Stomach (tissue), 9 donors: Measurements from ENCODE around the gene TGOLN2. TPM values are rescaled to one million over a fixed set of nuclear protein-coding genes. Genes with fewer than 3 reads are reported as not detected.
A peak's percentile ranks its signal among the peaks of the same experiment; 100 is the strongest.

ENCODE experiments used
- DNase-seq, 2 donors: peaks; one replicate each; pipeline versions ENCODE4 v3.0.0 to v3.0.0-alpha.2; 2013 to 2019
- H3K27ac ChIP-seq, 5 donors: fragments of 200-600 bp in 4 of 5; sonication (generic) in 4 of 5; one replicate each; pipeline ENCODE4 v1.5.1; 2013 to 2019; ENCODE audit warnings: mild to moderate bottlenecking in 1 of 5, moderate library complexity in 1 of 5
- H3K27me3 ChIP-seq, 3 donors: fragments of 200-600 bp; sonication (generic); one replicate each; pipeline ENCODE4 v1.5.1; 2017 to 2019; ENCODE audit warnings: mixed run types in 1 of 3
- H3K36me3 ChIP-seq, 4 donors: fragments of 200-600 bp; sonication (generic); 1 replicate in 3 of 4; 2 replicates in 1 of 4; pipeline ENCODE4 v1.5.1; 2016 to 2019
- H3K4me1 ChIP-seq, 4 donors: fragments of 200-600 bp; sonication (generic); one replicate each; pipeline ENCODE4 v1.5.1; 2016 to 2019
- H3K4me3 ChIP-seq, 4 donors: fragments of 200-600 bp; sonication (generic) in 3 of 4; one replicate each; pipeline ENCODE4 v1.5.1; 2016 to 2019; ENCODE audit warnings: mild to moderate bottlenecking in 1 of 4
- H3K9me3 ChIP-seq, 4 donors: fragments of 200-600 bp; sonication (generic); one replicate each; pipeline ENCODE4 v1.5.1; 2016 to 2019
- CTCF ChIP-seq, 7 experiments: fragments of 450-650 bp in 4 of 7; fragments of 200-600 bp in 3 of 7; sonication (generic) in 3 of 7; IDR thresholded peaks; one replicate each; pipeline ENCODE4 v1.5.1; 2016 to 2019; ENCODE audit warnings: antibody characterized with exemption in 7 of 7, control low read depth in 2 of 7, mild to moderate bottlenecking in 1 of 7
- EP300 ChIP-seq: sonication (generic); formaldehyde crosslinking; IDR thresholded peaks from one replicate; pipeline ENCODE4 v1.6.1; 2017; ENCODE audit warnings: antibody characterized with exemption
- POLR2A ChIP-seq, 4 donors: fragments of 450-650 bp; IDR thresholded peaks; one replicate each; pipeline ENCODE4 v1.6.1; 2016; ENCODE audit warnings: antibody characterized with exemption in 4 of 4, control low read depth in 2 of 4, mild to moderate bottlenecking in 1 of 4, moderate library complexity in 1 of 4
- POLR2AphosphoS5 ChIP-seq, 3 donors: sonication (generic); formaldehyde crosslinking; IDR thresholded peaks; one replicate each; pipeline ENCODE4 v1.6.1; 2016; ENCODE audit warnings: antibody characterized with exemption in 3 of 3
- WGBS, 5 donors: extraction: QIAGEN DNeasy Blood & Tissue Kit in 3 of 5; methylation state at CpG; one replicate each; pipeline versions ENCODE4 v1.1.5 to v1.1.7; 2013 to 2018; 5-methylcytosine and 5-hydroxymethylcytosine counted together
- intact Hi-C: fragments of 100-400 bp; cut with DNase I; formaldehyde crosslinking; loops from one replicate; pipeline ENCODE4 v1.15.1; 2023; ENCODE audit warnings: low total_unique reads
- polyA plus RNA-seq, 3 donors: library from polyadenylated mRNA; stranded (reverse); fragments of 200-250 nt; gene quantifications; one replicate each; pipeline ENCODE4 v1.2.3, GENCODE V29; 2013
- total RNA-seq, 5 donors: library from RNA; depleted of rRNA; stranded (reverse); fragments of >200 nt; gene quantifications; one replicate each; pipeline versions ENCODE4 v1.1.0 to v1.2.3, GENCODE V29; 2014 to 2016
- donor health status: healthy with polysubstance abuse.
- donor health status: Bipolar disorder and iron deficiency.
- donor health status: healthy.

Gene TGOLN2
- total and polyA plus RNA-seq, 8 donors = 10.8 to 232 (median 105) TPM

GRCh38 chr2:85308896-85309555 is 18.8 kb downstream of the TGOLN2 start:
- H3K27me3 ChIP-seq = no peaks in the 10 kb centered on the region
- peaks cover 17 to 44% (median 31%) of the 10 kb centered on the region in 4 donors for H3K4me1 ChIP-seq
- no peaks in the 10 kb centered on the region for H3K9me3 ChIP-seq
- DNase-seq = peak; percentile 55 to 80
- H3K27ac ChIP-seq = peak overlapping the region in 3 of 5 donors; percentile 51 to 69 (median 65)
- 20 to 35% (median 27%) methylated on average over 15 of the region's 15 CpGs for WGBS, 5 donors
- no peak overlapping the region for H3K4me3 ChIP-seq
- intact Hi-C loops = no loop called here
- TF ChIP-seq POLR2AphosphoS5 (IDR thresholded peaks at IDR 0.05) (no peak), CTCF (IDR thresholded peaks at IDR 0.05) (no peak)
- peaks cover 0 to 49% (median 37%) of the 10 kb centered on the region in 4 donors for H3K36me3 ChIP-seq

GRCh38 chr2:85308201-85308600 is 19.6 kb downstream of the TGOLN2 start:
- intact Hi-C loops = no loop called here
- TF ChIP-seq EP300 (no peak), POLR2AphosphoS5 (IDR thresholded peaks at IDR 0.05) (no peak), POLR2A (IDR thresholded peaks at IDR 0.05) (no peak), CTCF (IDR thresholded peaks at IDR 0.05) (no peak)
- Histone ChIP-seq H3K36me3 (peaks cover 0 to 49% (median 36%) of the 10 kb centered on the region in 4 donors), H3K4me1 (peaks cover 17 to 44% (median 29%) of the 10 kb centered on the region in 4 donors), H3K9me3 (no peaks in the 10 kb centered on the region), H3K27me3 (no peaks in the 10 kb centered on the region), H3K27ac (peak overlapping the region in 1 of 5 donors; percentile 65), H3K4me3 (no peak overlapping the region)
- no peak for DNase-seq
- 78 to 90% (median 85%) methylated on average over 6 of the region's 6 CpGs for WGBS, 5 donors

- Histone ChIP-seq H3K36me3 (peaks cover 0 to 54% (median 38%) of the 10 kb centered on the region in 4 donors), H3K27me3 (no peaks in the 10 kb centered on the region), H3K4me1 (peaks cover 17 to 44% (median 29%) of the 10 kb centered on the region in 4 donors), H3K4me3 (no peak overlapping the region), H3K27ac (peak overlapping the region in 4 of 5 donors; percentile 17 to 42 (median 32)), H3K9me3 (no peaks in the 10 kb centered on the region)
- intact Hi-C loops = no loop called here
- no peak for DNase-seq
- TF ChIP-seq POLR2AphosphoS5 (IDR thresholded peaks at IDR 0.05) = no peak
- TF ChIP-seq CTCF (IDR thresholded peaks at IDR 0.05) = no peak
- WGBS, 5 donors = 68 to 82% (median 74%) methylated on average over 9 of the region's 9 CpGs
Measured at GRCh38 chr2:85307527-85307897, 20.3 kb downstream of the TGOLN2 start.

- H3K27ac ChIP-seq = no peak overlapping the region
- no peak for DNase-seq
- H3K36me3 ChIP-seq = peaks cover 0 to 56% (median 41%) of the 10 kb centered on the region in 4 donors
- intact Hi-C loops = no loop called here
- H3K4me1 ChIP-seq = peaks cover 6 to 28% (median 15%) of the 10 kb centered on the region in 4 donors
- H3K27me3 ChIP-seq = no peaks in the 10 kb centered on the region
- TF ChIP-seq POLR2A (IDR thresholded peaks at IDR 0.05) (no peak), POLR2AphosphoS5 (IDR thresholded peaks at IDR 0.05) (no peak), CTCF (IDR thresholded peaks at IDR 0.05) (no peak), EP300 (no peak)
- no peaks in the 10 kb centered on the region for H3K9me3 ChIP-seq
- WGBS, 5 donors = 82 to 89% (median 86%) methylated on average over 25 to 28 of the region's 28 CpGs
- no peak overlapping the region for H3K4me3 ChIP-seq
Measured at GRCh38 chr2:85303780-85304531, 23.8 kb downstream of the TGOLN2 start.
